Mammary microvascular endothelial cell (primary cell): ENCODE measurements around the gene ZNF575. TPM values are rescaled to one million over a fixed set of nuclear protein-coding genes. Genes with fewer than 3 reads are reported as not detected.

Source experiments
- total RNA-seq: library from RNA; depleted of rRNA; stranded (reverse); fragments of >200 nt; gene quantifications from 2 replicates; pipeline ENCODE4 v1.2.3, GENCODE V29; 2015

The ZNF575 gene, protein sequence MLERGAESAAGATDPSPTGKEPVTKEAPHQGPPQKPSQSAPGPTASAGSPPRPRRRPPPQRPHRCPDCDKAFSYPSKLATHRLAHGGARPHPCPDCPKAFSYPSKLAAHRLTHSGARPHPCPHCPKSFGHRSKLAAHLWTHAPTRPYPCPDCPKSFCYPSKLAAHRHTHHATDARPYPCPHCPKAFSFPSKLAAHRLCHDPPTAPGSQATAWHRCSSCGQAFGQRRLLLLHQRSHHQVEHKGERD
- 0.07 and 0.15 TPM in 2 replicates for total RNA-seq

GRCh38 chr19:43532962-43533545 is at the start of gene ZNF575:
ZNF575 (plus strand) TSS chr19:43533188; CDS start chr19:43534423, 1,235 bp downstream.

DNA sequence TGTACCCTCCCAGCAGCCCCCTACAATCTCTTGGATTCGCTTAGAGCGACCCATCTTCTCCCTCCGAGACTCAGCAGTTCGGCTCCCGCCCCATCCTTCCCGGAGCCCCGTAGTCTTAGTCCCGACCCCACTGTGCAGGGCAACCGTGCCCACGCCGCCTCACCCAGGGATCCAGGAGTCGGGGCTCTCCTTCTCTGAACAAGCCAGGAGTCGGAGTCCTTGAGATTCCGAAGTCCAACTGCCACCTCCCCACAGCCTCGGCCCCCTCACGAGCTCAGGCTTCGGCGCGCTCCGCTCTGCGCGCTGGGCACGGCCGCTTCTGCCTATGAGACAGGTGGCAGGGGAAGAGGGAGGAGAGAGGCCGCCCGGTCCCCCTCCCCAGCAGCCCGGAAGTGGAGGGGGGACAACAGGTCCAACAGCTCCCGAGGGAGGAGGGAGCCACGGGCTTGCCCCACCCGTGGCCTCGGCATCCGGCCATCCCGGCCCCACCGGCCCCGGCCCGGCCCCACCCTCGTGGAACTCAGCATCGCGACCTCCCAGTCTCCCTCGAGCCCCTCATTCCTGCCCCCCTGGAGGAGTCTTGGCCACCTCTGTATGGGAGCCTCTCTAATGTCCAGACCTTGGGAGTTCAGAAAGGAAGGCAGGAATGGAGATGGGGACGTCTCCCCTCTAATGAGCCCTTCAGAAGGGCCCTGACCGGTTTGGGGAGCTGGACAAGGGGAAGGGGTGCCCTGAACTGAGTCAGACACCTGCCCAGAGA is 28.4 kb upstream of the ZNF575 start, which contains the start of gene PHLDB3:
Gene PHLDB3, minus strand, starts transcription at position 321 of the 760 bp plus-strand sequence. CDS start 628 bp downstream, outside the sequence.

DNA sequence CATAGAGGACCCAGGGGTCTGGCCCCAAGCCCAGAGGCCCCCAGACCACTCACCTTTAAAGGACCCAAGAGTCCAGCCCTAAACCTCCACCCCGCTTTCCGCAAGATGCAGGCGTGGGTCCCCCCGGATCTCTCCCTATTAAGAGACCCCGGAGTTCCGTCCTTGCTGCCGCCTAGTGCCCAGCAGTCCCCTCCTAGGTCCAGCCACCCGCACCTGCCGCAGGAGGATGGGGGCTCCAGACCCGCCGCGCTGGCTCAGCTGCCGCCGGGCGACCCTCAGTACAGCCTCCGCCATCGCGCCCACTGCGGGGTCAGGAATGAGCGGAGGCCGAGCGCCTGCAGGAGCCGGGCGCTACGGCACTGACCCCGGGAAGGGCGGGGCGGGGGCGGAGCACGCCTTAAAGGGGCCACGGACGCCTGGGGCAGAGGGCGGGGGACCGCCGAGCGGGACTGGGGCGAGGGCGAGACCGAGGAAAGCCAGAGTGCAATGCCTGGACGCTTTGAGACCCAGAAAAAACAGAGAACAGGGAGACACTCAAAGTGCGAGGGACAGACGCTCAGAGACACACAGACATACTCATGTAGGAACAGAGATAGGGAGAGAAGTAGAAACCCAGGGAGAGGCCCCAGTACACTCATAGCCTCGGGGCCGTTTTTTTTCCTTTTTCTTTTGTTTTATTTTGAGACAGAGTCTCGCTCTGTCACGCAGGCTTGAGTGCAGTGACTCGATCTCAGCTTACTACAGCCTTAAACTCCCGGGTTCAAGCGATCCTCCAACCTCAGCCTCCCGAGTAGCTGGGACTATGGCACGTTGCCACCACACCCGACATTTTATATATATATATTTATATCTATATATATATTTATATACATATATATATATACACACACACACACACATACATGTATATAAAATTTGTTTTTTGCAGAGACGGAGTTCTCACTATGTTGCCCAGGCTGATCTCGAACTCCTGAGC is 5.8 kb upstream of the ZNF575 start, which contains the start of gene ETHE1:
Gene ETHE1, minus strand, starts transcription at position 318 of the 976 bp plus-strand sequence. Its CDS starts 24 bp downstream, at position 294.

GRCh38 chr19:43575156-43575950 is 42.4 kb downstream of the ZNF575 start, which contains the start of the genes PINLYP and XRCC1:
PINLYP (plus strand) TSS chr19:43575801; CDS start chr19:43577192, 1,391 bp downstream.
XRCC1 (minus strand) TSS chr19:43575527; CDS start chr19:43575458, 69 bp downstream.

Other genes starting within 250 kb of the ZNF575 start
- gene CD177, start 179.5 kb upstream of the ZNF575 start, total RNA-seq = 0.13 and 0.34 TPM in 2 replicates
- not detected in 2 replicates for gene TEX101, start 118.3 kb upstream of the ZNF575 start, total RNA-seq
- 0.10 TPM in 1 of 2 replicates, not detected in the other for gene LYPD3, start 67.6 kb upstream of the ZNF575 start, total RNA-seq
- 2.9 and 5.4 TPM in 2 replicates for gene PHLDB3, start 28.4 kb upstream of the ZNF575 start, total RNA-seq
- 57.5 and 60.8 TPM in 2 replicates for gene ETHE1, start 6.0 kb upstream of the ZNF575 start, total RNA-seq
- 23.6 and 24.1 TPM in 2 replicates for gene XRCC1, start 42.3 kb downstream of the ZNF575 start, total RNA-seq
- 0.44 and 1.00 TPM in 2 replicates for gene PINLYP, start 42.6 kb downstream of the ZNF575 start, total RNA-seq
- 23.6 and 24.0 TPM in 2 replicates for gene IRGQ, start 62.9 kb downstream of the ZNF575 start, total RNA-seq
- 11.8 and 16.6 TPM in 2 replicates for gene ZNF576, start 63.4 kb downstream of the ZNF575 start, total RNA-seq
- gene SRRM5, start 78.9 kb downstream of the ZNF575 start, total RNA-seq = 0.33 TPM in 1 of 2 replicates, not detected in the other
- 42.8 and 50.8 TPM in 2 replicates for gene ZNF428, start 86.4 kb downstream of the ZNF575 start, total RNA-seq
- 1.1 and 1.6 TPM in 2 replicates for gene CADM4, start 106.7 kb downstream of the ZNF575 start, total RNA-seq
- 168 and 177 TPM in 2 replicates for gene PLAUR, start 137.0 kb downstream of the ZNF575 start, total RNA-seq
- gene IRGC, start 182.9 kb downstream of the ZNF575 start, total RNA-seq = not detected in 2 replicates
- gene SMG9, start 221.8 kb downstream of the ZNF575 start, total RNA-seq = 12.0 and 16.7 TPM in 2 replicates
- gene KCNN4, start 247.8 kb downstream of the ZNF575 start, total RNA-seq = 1.3 and 3.2 TPM in 2 replicates